Duodenal mucosa (tissue), 2 donors: Measurements from ENCODE around the gene PXDN.
"Not testable (repeated sequence)": the region's sequence is repeated elsewhere in the genome, so short reads cannot be mapped to it uniquely, and the experiment has no call there.

Experiments
- H3K27ac ChIP-seq: one replicate; pipeline ENCODE4 v1.7.0; 2013; ENCODE audit warnings: low read depth, low read length
- H3K27me3 ChIP-seq, 2 donors: one replicate each; pipeline ENCODE4 v1.7.0; 2013; ENCODE audit warnings: low read length in 2 of 2, control low read depth in 1 of 2; ENCODE audit not compliant: insufficient read depth in 2 of 2, control insufficient read depth in 1 of 2
- H3K36me3 ChIP-seq, 2 donors: one replicate each; pipeline ENCODE4 v1.7.0; 2013; ENCODE audit warnings: low read length in 2 of 2, control low read depth in 1 of 2; ENCODE audit not compliant: insufficient read depth in 2 of 2, control insufficient read depth in 1 of 2
- H3K4me1 ChIP-seq, 2 donors: one replicate each; pipeline ENCODE4 v1.7.0; 2013; ENCODE audit warnings: low read length in 2 of 2, control low read depth in 1 of 2; ENCODE audit not compliant: insufficient read depth in 2 of 2, control insufficient read depth in 1 of 2
- H3K4me3 ChIP-seq, 2 donors: one replicate each; pipeline ENCODE4 v1.7.0; 2013; ENCODE audit warnings: low read length in 2 of 2, low read depth in 1 of 2
- H3K9ac ChIP-seq, 2 donors: one replicate each; pipeline ENCODE4 v1.7.0; 2013; ENCODE audit warnings: low read length in 2 of 2, low read depth in 1 of 2
- H3K9me3 ChIP-seq, 2 donors: one replicate each; pipeline ENCODE4 v1.7.0; 2013; ENCODE audit warnings: low read length in 2 of 2, control low read depth in 1 of 2; ENCODE audit not compliant: control insufficient read depth in 1 of 2

Gene PXDN

GRCh38 chr2:1765201-1765600, 20.9 kb upstream of the PXDN start:
- H3K36me3 ChIP-seq, H3K27ac ChIP-seq, H3K4me3 ChIP-seq, H3K4me1 ChIP-seq, H3K9ac ChIP-seq, H3K9me3 ChIP-seq, H3K27me3 ChIP-seq: not testable (repeated sequence)

DNA sequence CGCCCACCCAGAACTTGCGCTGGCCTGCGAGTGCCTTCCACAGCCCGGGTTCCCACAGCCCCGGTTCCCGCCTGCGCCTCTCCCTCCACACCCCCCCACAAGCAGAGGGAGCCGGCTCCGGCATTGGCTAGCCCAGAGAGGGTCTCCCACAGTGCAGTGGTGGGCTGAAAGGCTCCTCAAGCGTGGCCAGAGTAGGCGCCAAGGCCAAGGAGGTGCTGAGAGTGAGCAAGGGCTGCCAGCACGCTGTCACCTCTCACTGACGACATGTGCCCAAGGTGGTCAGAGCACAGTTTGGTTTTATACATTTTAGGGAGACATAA, 15.3 kb upstream of the PXDN start:
- Histone ChIP-seq H3K9me3 (peaks cover 0 to 2% of the 10 kb centered on the region in 2 donors), H3K4me1 (no peaks in the 10 kb centered on the region), H3K27me3 (no peaks in the 10 kb centered on the region), H3K9ac (no peak overlapping the region), H3K4me3 (no peak overlapping the region), H3K36me3 (no peaks in the 10 kb centered on the region), H3K27ac (no peak overlapping the region)

GRCh38 chr2:1758774-1759610, 14.7 kb upstream of the PXDN start:
- no peaks in the 10 kb centered on the region for H3K4me1 ChIP-seq
- H3K4me3 ChIP-seq = no peak overlapping the region
- no peaks in the 10 kb centered on the region for H3K36me3 ChIP-seq

DNA sequence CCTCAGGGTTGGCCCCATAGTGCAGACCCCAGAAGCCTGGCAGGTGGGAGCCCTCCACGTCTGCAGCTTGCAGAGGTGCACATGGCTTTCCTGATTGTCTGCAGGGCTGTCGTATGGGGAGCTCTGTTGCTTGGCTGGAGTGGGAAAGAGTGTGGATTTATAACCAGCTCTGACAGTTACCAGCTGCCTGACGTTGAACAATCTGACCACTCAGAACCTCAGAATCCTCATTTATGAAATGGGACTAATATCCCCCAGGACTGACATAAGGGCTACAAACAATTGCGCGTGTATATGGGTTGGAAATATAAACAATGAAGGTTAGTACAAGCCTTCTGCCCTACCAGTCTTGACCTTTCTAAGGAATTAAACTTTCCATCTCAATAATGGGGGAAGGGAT, 13.9 kb upstream of the PXDN start:
- no peak overlapping the region for H3K9ac ChIP-seq
- no peak overlapping the region for H3K27ac ChIP-seq
- H3K9me3 ChIP-seq = peaks cover 6 to 8% of the 10 kb centered on the region in 2 donors
- H3K36me3 ChIP-seq = no peaks in the 10 kb centered on the region
- no peak overlapping the region for H3K4me3 ChIP-seq
- H3K27me3 ChIP-seq = no peaks in the 10 kb centered on the region
- H3K4me1 ChIP-seq = no peaks in the 10 kb centered on the region

More at GRCh38 chr2:1758774-1759610, 14.7 kb upstream of the PXDN start:
- no peaks in the 10 kb centered on the region for H3K27me3 ChIP-seq
- H3K9ac ChIP-seq = no peak overlapping the region
- no peak overlapping the region for H3K27ac ChIP-seq
- H3K9me3 ChIP-seq = peaks cover 5 to 8% of the 10 kb centered on the region in 2 donors

GRCh38 chr2:1757567-1757966, 13.3 kb upstream of the PXDN start:
- Histone ChIP-seq H3K27ac (no peak overlapping the region), H3K27me3 (no peaks in the 10 kb centered on the region), H3K9me3 (peaks cover 6 to 8% of the 10 kb centered on the region in 2 donors), H3K4me1 (no peaks in the 10 kb centered on the region), H3K4me3 (no peak overlapping the region), H3K9ac (no peak overlapping the region), H3K36me3 (no peaks in the 10 kb centered on the region)

- H3K9me3 ChIP-seq, H3K36me3 ChIP-seq, H3K27ac ChIP-seq, H3K9ac ChIP-seq, H3K27me3 ChIP-seq, H3K4me3 ChIP-seq, H3K4me1 ChIP-seq: not testable (repeated sequence)
Measured at GRCh38 chr2:1757146-1757545, 12.8 kb upstream of the PXDN start.

DNA sequence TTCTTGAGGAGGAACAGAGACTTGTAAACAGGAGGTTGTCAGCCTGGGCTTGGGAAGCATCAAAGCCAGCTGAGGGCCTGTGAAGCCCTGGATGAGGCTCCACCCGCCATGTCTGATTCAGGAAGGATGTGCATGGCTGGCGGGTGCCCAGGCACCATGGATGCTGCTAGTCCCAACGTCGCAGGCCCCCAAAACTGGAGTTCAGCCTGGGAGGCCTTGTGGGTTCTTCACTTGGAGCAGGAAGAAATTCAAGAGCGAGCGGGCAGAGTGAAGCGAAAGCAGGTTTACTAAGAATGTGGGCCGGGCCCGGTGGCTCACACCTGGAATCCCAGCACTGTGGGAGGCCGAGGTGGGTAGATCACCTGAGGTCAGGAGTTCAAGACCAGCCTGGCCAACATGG, 12.1 kb upstream of the PXDN start:
- Histone ChIP-seq H3K27ac (no peak overlapping the region), H3K9ac (no peak overlapping the region), H3K4me3 (no peak overlapping the region), H3K9me3 (peaks cover 6 to 8% of the 10 kb centered on the region in 2 donors), H3K4me1 (no peaks in the 10 kb centered on the region), H3K27me3 (no peaks in the 10 kb centered on the region), H3K36me3 (no peaks in the 10 kb centered on the region)

DNA sequence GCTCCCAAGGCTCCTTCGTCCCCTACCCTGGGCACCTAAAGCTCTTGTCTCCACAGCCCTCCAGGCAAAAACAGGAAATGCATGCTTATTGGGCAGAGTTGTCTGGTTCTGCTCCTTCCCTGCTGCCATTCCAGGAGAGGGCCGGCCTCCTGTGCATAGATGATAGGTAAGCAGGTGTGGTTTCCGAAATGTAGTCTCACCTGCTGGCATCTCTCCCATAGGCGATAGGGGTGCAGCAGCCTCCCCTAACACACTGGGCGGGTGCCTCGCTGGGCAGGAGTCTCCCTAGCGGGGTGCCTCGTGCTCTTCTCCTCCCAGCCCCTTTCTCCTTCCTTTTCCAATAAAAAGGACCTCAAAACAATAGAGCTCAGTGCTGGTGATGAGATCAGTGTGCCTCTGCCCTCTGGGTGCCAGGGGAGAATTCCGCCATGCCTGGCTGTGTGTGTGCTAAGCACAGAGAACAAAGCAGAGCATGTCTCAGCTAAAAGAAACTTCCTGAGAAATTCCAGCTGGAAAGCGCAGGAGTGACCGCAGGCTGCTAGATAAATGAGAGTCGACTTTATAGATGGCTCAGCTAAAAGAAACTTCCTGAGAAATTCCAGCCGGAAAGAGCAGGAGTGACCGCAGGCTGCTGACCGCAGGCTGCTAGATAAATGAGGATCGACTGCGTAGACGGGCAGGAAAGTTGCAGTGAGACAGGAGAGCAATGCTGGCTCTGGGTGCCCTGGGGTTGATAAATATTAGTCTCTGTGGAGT, 11.3 kb upstream of the PXDN start:
- H3K27ac ChIP-seq = no peak overlapping the region
- no peak overlapping the region for H3K9ac ChIP-seq
- peaks cover 6 to 8% of the 10 kb centered on the region in 2 donors for H3K9me3 ChIP-seq
- no peak overlapping the region for H3K4me3 ChIP-seq
- no peaks in the 10 kb centered on the region for H3K27me3 ChIP-seq
- H3K4me1 ChIP-seq = no peaks in the 10 kb centered on the region
- no peaks in the 10 kb centered on the region for H3K36me3 ChIP-seq

GRCh38 chr2:1754461-1755170, 10.3 kb upstream of the PXDN start:
- Histone ChIP-seq H3K36me3 (no peaks in the 10 kb centered on the region), H3K9me3 (peaks cover 6 to 8% of the 10 kb centered on the region in 2 donors), H3K27me3 (no peaks in the 10 kb centered on the region), H3K9ac (no peak overlapping the region), H3K4me3 (no peak overlapping the region), H3K4me1 (no peaks in the 10 kb centered on the region), H3K27ac (no peak overlapping the region)

DNA sequence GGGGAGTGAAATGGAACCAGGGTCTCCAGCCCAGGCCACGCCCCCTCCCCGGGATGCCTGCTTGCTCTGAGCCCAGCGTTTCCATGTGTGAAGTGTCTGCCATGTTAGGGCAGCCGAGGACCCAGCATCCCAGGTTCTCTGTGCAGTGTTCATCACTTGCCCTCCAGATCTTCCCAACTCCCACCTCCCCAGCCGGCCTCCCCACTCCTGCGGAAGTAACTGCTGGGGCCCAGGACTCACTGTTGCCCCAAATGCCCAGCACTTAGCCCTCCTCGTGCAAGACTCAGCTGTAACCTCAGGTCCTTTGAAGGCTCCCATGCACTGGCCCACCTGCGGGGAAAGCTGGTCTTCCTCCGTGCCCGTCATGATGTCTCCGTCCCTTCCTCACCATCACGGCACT, 9.7 kb upstream of the PXDN start:
- no peak overlapping the region for H3K9ac ChIP-seq
- no peaks in the 10 kb centered on the region for H3K36me3 ChIP-seq
- no peak overlapping the region for H3K4me3 ChIP-seq
- H3K27me3 ChIP-seq = no peaks in the 10 kb centered on the region
- no peaks in the 10 kb centered on the region for H3K4me1 ChIP-seq
- no peak overlapping the region for H3K27ac ChIP-seq
- H3K9me3 ChIP-seq = peaks cover 6 to 8% of the 10 kb centered on the region in 2 donors
